Progenitor cell of endocrine pancreas (in vitro differentiated cells): ENCODE data around the gene MBLAC1. TPM values are rescaled to one million over a fixed set of nuclear protein-coding genes. Genes with fewer than 3 reads are reported as not detected.
A peak's percentile ranks its signal among the peaks of the same experiment; 100 is the strongest.

Source experiments
- DNase-seq: peaks from one replicate; pipeline ENCODE4 v3.0.0; 2021; ENCODE audit warnings: low spot score; ENCODE audit not compliant: unreplicated experiment
- H3K27ac Mint-ChIP-seq: 2 replicates; pipeline ENCODE4 v1.8.0; 2021; ENCODE audit warnings: mild to moderate bottlenecking, moderate library complexity, mixed read lengths
- H3K27me3 Mint-ChIP-seq: 2 replicates; pipeline ENCODE4 v1.8.0; 2021; ENCODE audit warnings: mixed read lengths
- H3K36me3 Mint-ChIP-seq: 2 replicates; pipeline ENCODE4 v1.8.0; 2022; ENCODE audit warnings: mixed read lengths; ENCODE audit not compliant: insufficient read depth
- H3K4me1 Mint-ChIP-seq: 2 replicates; pipeline ENCODE4 v1.8.0; 2021; ENCODE audit warnings: low read depth, mixed read lengths
- H3K4me3 Mint-ChIP-seq: 2 replicates; pipeline ENCODE4 v1.8.0; 2021; ENCODE audit warnings: low read depth, mild to moderate bottlenecking, moderate library complexity, mixed read lengths
- H3K9me3 Mint-ChIP-seq: 2 replicates; pipeline ENCODE4 v1.8.0; 2021; ENCODE audit warnings: low read depth, mixed read lengths
- CTCF ChIP-seq: fragments of 200-600 bp; sonication (generic); IDR thresholded peaks from one replicate; pipeline ENCODE4 v1.5.0; 2021; ENCODE audit warnings: antibody characterized with exemption, mild to moderate bottlenecking; ENCODE audit not compliant: unreplicated experiment
- total RNA-seq: library from RNA; stranded (reverse); gene quantifications from 2 replicates; pipeline ENCODE4 v1.2.1, GENCODE V29; 2021

The MBLAC1 gene
- total RNA-seq, 1 donor from 2014 or later, result 1.6 TPM

- no peak for DNase-seq
- Mint-ChIP-seq H3K27ac (peak overlapping the region; percentile 59), H3K36me3 (peaks cover 49% of the 10 kb centered on the region), H3K4me3 (no peak overlapping the region), H3K4me1 (peaks cover 19% of the 10 kb centered on the region), H3K9me3 (no peaks in the 10 kb centered on the region), H3K27me3 (no peaks in the 10 kb centered on the region)
- TF ChIP-seq CTCF, result no peak
Observed at GRCh38 chr7:100093925-100094486, 32.8 kb upstream of the MBLAC1 start.

GRCh38 chr7:100095289-100095688 is 31.5 kb upstream of the MBLAC1 start:
- TF ChIP-seq CTCF, result no peak
- H3K4me1 Mint-ChIP-seq, result peaks cover 24% of the 10 kb centered on the region
- H3K9me3 Mint-ChIP-seq, result no peaks in the 10 kb centered on the region
- H3K27me3 Mint-ChIP-seq, result no peaks in the 10 kb centered on the region
- no peak overlapping the region for H3K27ac Mint-ChIP-seq
- peaks cover 58% of the 10 kb centered on the region for H3K36me3 Mint-ChIP-seq
- no peak for DNase-seq
- no peak overlapping the region for H3K4me3 Mint-ChIP-seq

GRCh38 chr7:100095704-100096103 is 31.1 kb upstream of the MBLAC1 start:
- Mint-ChIP-seq H3K36me3 (peaks cover 58% of the 10 kb centered on the region), H3K27ac (no peak overlapping the region), H3K27me3 (no peaks in the 10 kb centered on the region), H3K9me3 (no peaks in the 10 kb centered on the region), H3K4me3 (no peak overlapping the region), H3K4me1 (peaks cover 24% of the 10 kb centered on the region)
- no peak for DNase-seq
- TF ChIP-seq CTCF, result no peak

- Mint-ChIP-seq H3K27me3 (no peaks in the 10 kb centered on the region), H3K36me3 (peaks cover 43% of the 10 kb centered on the region), H3K27ac (peak overlapping the region; percentile 97), H3K4me1 (peaks cover 27% of the 10 kb centered on the region), H3K9me3 (no peaks in the 10 kb centered on the region), H3K4me3 (peak overlapping the region; percentile 93)
- TF ChIP-seq CTCF, result no peak
- no peak for DNase-seq
Observed at GRCh38 chr7:100098913-100099312, 27.9 kb upstream of the MBLAC1 start.

GRCh38 chr7:100099452-100099851 is 27.3 kb upstream of the MBLAC1 start:
- Mint-ChIP-seq H3K36me3 (peaks cover 43% of the 10 kb centered on the region), H3K9me3 (no peaks in the 10 kb centered on the region), H3K27me3 (no peaks in the 10 kb centered on the region), H3K27ac (peak overlapping the region; percentile 97), H3K4me3 (peak overlapping the region; percentile 93), H3K4me1 (peaks cover 28% of the 10 kb centered on the region)
- DNase-seq, result no peak
- TF ChIP-seq CTCF, result no peak
